ENCODE data around the gene TNIP2. TPM values are rescaled to one million over a fixed set of nuclear protein-coding genes. Genes with fewer than 3 reads are reported as not detected.

The TNIP2 gene
- total RNA-seq, 1 experiment from 2014 or later, result 56.5 TPM

- no TSS peak for BruUV-seq (replicated peaks)
- no peaks in the 10 kb centered on the region for H3K9me3 ChIP-seq (ENCODE audit: low read length)
- H3K4me1 ChIP-seq (ENCODE audit: insufficient read depth, low read length), result no peaks in the 10 kb centered on the region
Observed at GRCh38 chr4:2714918-2715317, 41.2 kb downstream of the TNIP2 start.

GRCh38 chr4:2714061-2714770, 41.9 kb downstream of the TNIP2 start:
- no TSS peak for BruUV-seq (replicated peaks)

More at GRCh38 chr4:2714918-2715317, 41.2 kb downstream of the TNIP2 start:
- intact Hi-C loops (cut with micrococcal nuclease), result no loop called here
- Histone ChIP-seq H3K4me3 (ENCODE audit: low read length) (no peak overlapping the region), H3K27me3 (ENCODE audit: low read length) (no peaks in the 10 kb centered on the region), H3F3A (ENCODE audit: low read length, unreplicated experiment) (no peaks in the 10 kb centered on the region), H4K20me1 (ENCODE audit: low read length) (no peaks in the 10 kb centered on the region), H3K9me2 (replicated peaks; ENCODE audit: low read length) (no peaks in the 10 kb centered on the region), H3K79me2 (ENCODE audit: low read length) (no peaks in the 10 kb centered on the region), H3K27ac (ENCODE audit: low read length) (no peak overlapping the region), H3K4me2 (ENCODE audit: low read length) (no peak overlapping the region), H3K36me3 (ENCODE audit: low read depth, low read length) (peaks cover 3% of the 10 kb centered on the region; the same call in 1 of the 2 replicates), H3K9ac (ENCODE audit: low read length) (no peak overlapping the region), H2AFZ (ENCODE audit: low read length) (no peak overlapping the region)
- ATAC-seq (no peak), DNase-seq (no peak)
- CTCF ChIA-PET, result no interaction called here
- TF ChIP-seq CTCF (conservative IDR thresholded peaks at IDR 0.05; ENCODE audit: low read depth, low read length) (no peak), EZH2 (IDR thresholded peaks at IDR 0.05; ENCODE audit: low read length, unreplicated experiment) (no peak), EZH2phosphoT487 (IDR thresholded peaks at IDR 0.05; ENCODE audit: borderline replicate concordance, low read length) (no peak)
- POLR2A ChIA-PET (ENCODE audit: unreplicated experiment), result no interaction called here

More at GRCh38 chr4:2714061-2714770, 41.9 kb downstream of the TNIP2 start:
- POLR2A ChIA-PET (ENCODE audit: unreplicated experiment), result no interaction called here
- H3K4me2 ChIP-seq (ENCODE audit: low read length), result no peak overlapping the region
- no peaks in the 10 kb centered on the region for H3K79me2 ChIP-seq (ENCODE audit: low read length)
- H3F3A ChIP-seq (ENCODE audit: low read length, unreplicated experiment), result no peaks in the 10 kb centered on the region
- no peaks in the 10 kb centered on the region for H3K9me3 ChIP-seq (ENCODE audit: low read length)
- H3K4me1 ChIP-seq (ENCODE audit: insufficient read depth, low read length), result no peaks in the 10 kb centered on the region
- DNase-seq (no peak), ATAC-seq (no peak)
- H3K27ac ChIP-seq (ENCODE audit: low read length), result no peak overlapping the region
- CTCF ChIA-PET, result interaction anchor here (0.7 kb wide), 1 partner anchor 419 kb away, joined by 3 read pairs; no protein-coding TSS in a partner anchor
- no peaks in the 10 kb centered on the region for H3K27me3 ChIP-seq (ENCODE audit: low read length)
- no peak overlapping the region for H3K9ac ChIP-seq (ENCODE audit: low read length)
- peaks cover 3% of the 10 kb centered on the region; the same call in 1 of the 2 replicates for H3K36me3 ChIP-seq (ENCODE audit: low read depth, low read length)
- H2AFZ ChIP-seq (ENCODE audit: low read length), result no peak overlapping the region
- no peaks in the 10 kb centered on the region for H4K20me1 ChIP-seq (ENCODE audit: low read length)
- intact Hi-C loops (cut with micrococcal nuclease), result no loop called here
- TF ChIP-seq EZH2phosphoT487 (IDR thresholded peaks at IDR 0.05; ENCODE audit: borderline replicate concordance, low read length), result no peak
- no peak for TF ChIP-seq CTCF (conservative IDR thresholded peaks at IDR 0.05; ENCODE audit: low read depth, low read length)
- TF ChIP-seq EZH2 (IDR thresholded peaks at IDR 0.05; ENCODE audit: low read length, unreplicated experiment), result no peak
- no peak overlapping the region for H3K4me3 ChIP-seq (ENCODE audit: low read length)
- no peaks in the 10 kb centered on the region for H3K9me2 ChIP-seq (replicated peaks; ENCODE audit: low read length)
